ENCODE measurements around the gene SFPQ. TPM values are rescaled to one million over a fixed set of nuclear protein-coding genes. Genes with fewer than 3 reads are reported as not detected.

SFPQ gene
- total RNA-seq, 1 experiment from 2014 or later, result 249 TPM

DNA sequence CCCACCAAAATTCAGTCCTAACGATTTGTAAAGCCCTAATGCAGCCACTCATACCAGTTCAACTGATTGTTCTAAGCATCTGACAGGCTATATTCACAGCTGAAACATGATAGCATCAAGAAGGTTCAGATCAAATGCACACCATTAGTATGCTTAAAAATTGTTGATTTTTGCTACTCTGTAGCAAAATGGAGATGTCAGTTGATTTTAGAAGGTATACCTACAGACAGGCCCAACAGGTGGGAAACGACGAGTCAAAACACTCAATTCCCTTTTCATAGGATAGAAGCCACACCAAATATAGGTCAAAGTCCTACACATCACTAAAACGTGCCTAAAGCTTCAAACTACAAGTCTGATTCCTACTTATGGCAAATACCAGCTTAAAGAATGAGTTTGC lies 6.7 kb downstream of the SFPQ start:
- no TSS peak for BruUV-seq (replicated peaks)
- no peak for TF ChIP-seq CTCF (conservative IDR thresholded peaks at IDR 0.05; ENCODE audit: low read depth, low read length)
- TF ChIP-seq EZH2phosphoT487 (IDR thresholded peaks at IDR 0.05; ENCODE audit: borderline replicate concordance, low read length), result no peak
- no peak for TF ChIP-seq EZH2 (IDR thresholded peaks at IDR 0.05; ENCODE audit: low read length, unreplicated experiment)
- Histone ChIP-seq H3K9me3 (ENCODE audit: low read length) (no peaks in the 10 kb centered on the region), H3K9me2 (replicated peaks; ENCODE audit: low read length) (no peaks in the 10 kb centered on the region), H3K79me2 (ENCODE audit: low read length) (peaks cover 100% of the 10 kb centered on the region), H3F3A (ENCODE audit: low read length, unreplicated experiment) (peaks cover 3% of the 10 kb centered on the region), H3K9ac (ENCODE audit: low read length) (no peak overlapping the region), H4K20me1 (ENCODE audit: low read length) (peaks cover 100% of the 10 kb centered on the region), H3K36me3 (ENCODE audit: low read depth, low read length) (peaks cover 99% of the 10 kb centered on the region), H3K4me3 (ENCODE audit: low read length) (no peak overlapping the region), H3K27ac (ENCODE audit: low read length) (no peak overlapping the region), H3K4me2 (ENCODE audit: low read length) (no peak overlapping the region), H2AFZ (ENCODE audit: low read length) (no peak overlapping the region), H3K27me3 (ENCODE audit: low read length) (no peaks in the 10 kb centered on the region), H3K4me1 (ENCODE audit: insufficient read depth, low read length) (0 out of 2 replicates have a peak, but pooled peaks cover 11% of the 10 kb centered on the region)
- ATAC-seq (no peak), DNase-seq (no peak)
- POLR2A ChIA-PET (ENCODE audit: unreplicated experiment), result no interaction called here
- intact Hi-C loops (cut with micrococcal nuclease), result no loop called here
- CTCF ChIA-PET, result no interaction called here

GRCh38 chr1:35185200-35185599 lies 7.7 kb downstream of the SFPQ start:
- CTCF ChIA-PET, result no interaction called here
- H3K27me3 ChIP-seq (ENCODE audit: low read length), result no peaks in the 10 kb centered on the region
- BruUV-seq (replicated peaks), result no TSS peak
- H3K9me2 ChIP-seq (replicated peaks; ENCODE audit: low read length), result no peaks in the 10 kb centered on the region
- H3K79me2 ChIP-seq (ENCODE audit: low read length), result peaks cover 100% of the 10 kb centered on the region
- H3K9me3 ChIP-seq (ENCODE audit: low read length), result no peaks in the 10 kb centered on the region
- TF ChIP-seq EZH2 (IDR thresholded peaks at IDR 0.05; ENCODE audit: low read length, unreplicated experiment), result no peak
- TF ChIP-seq CTCF (conservative IDR thresholded peaks at IDR 0.05; ENCODE audit: low read depth, low read length), result no peak
- TF ChIP-seq EZH2phosphoT487 (IDR thresholded peaks at IDR 0.05; ENCODE audit: borderline replicate concordance, low read length), result no peak
- H3K27ac ChIP-seq (ENCODE audit: low read length), result no peak overlapping the region
- H4K20me1 ChIP-seq (ENCODE audit: low read length), result peaks cover 100% of the 10 kb centered on the region
- POLR2A ChIA-PET (ENCODE audit: unreplicated experiment), result no interaction called here
- H3K4me3 ChIP-seq (ENCODE audit: low read length), result no peak overlapping the region
- intact Hi-C loops (cut with micrococcal nuclease), result no loop called here
- ATAC-seq (no peak), DNase-seq (no peak)
- no peak overlapping the region for H2AFZ ChIP-seq (ENCODE audit: low read length)
- no peak overlapping the region for H3K9ac ChIP-seq (ENCODE audit: low read length)
- H3K36me3 ChIP-seq (ENCODE audit: low read depth, low read length), result peaks cover 99% of the 10 kb centered on the region
- H3F3A ChIP-seq (ENCODE audit: low read length, unreplicated experiment), result peaks cover 10% of the 10 kb centered on the region
- no peak overlapping the region for H3K4me2 ChIP-seq (ENCODE audit: low read length)
- 0 out of 2 replicates have a peak, but pooled peaks cover 11% of the 10 kb centered on the region for H3K4me1 ChIP-seq (ENCODE audit: insufficient read depth, low read length)

- H3K27ac ChIP-seq (ENCODE audit: low read length), result no peak overlapping the region
- BruUV-seq (replicated peaks), result no TSS peak
Measured at GRCh38 chr1:35184495-35185199, 8.3 kb downstream of the SFPQ start.

More at GRCh38 chr1:35184495-35185199, 8.3 kb downstream of the SFPQ start:
- Histone ChIP-seq H3K4me1 (ENCODE audit: insufficient read depth, low read length) (0 out of 2 replicates have a peak, but pooled peaks cover 6% of the 10 kb centered on the region), H3K9me2 (replicated peaks; ENCODE audit: low read length) (no peaks in the 10 kb centered on the region), H3K4me3 (ENCODE audit: low read length) (no peak overlapping the region), H3K9me3 (ENCODE audit: low read length) (no peaks in the 10 kb centered on the region), H3K4me2 (ENCODE audit: low read length) (no peak overlapping the region), H2AFZ (ENCODE audit: low read length) (no peak overlapping the region), H3F3A (ENCODE audit: low read length, unreplicated experiment) (peaks cover 10% of the 10 kb centered on the region), H3K9ac (ENCODE audit: low read length) (no peak overlapping the region), H3K36me3 (ENCODE audit: low read depth, low read length) (peaks cover 99% of the 10 kb centered on the region), H3K27me3 (ENCODE audit: low read length) (no peaks in the 10 kb centered on the region), H3K79me2 (ENCODE audit: low read length) (peaks cover 100% of the 10 kb centered on the region), H4K20me1 (ENCODE audit: low read length) (peaks cover 100% of the 10 kb centered on the region)
- TF ChIP-seq EZH2 (IDR thresholded peaks at IDR 0.05; ENCODE audit: low read length, unreplicated experiment) (no peak), CTCF (conservative IDR thresholded peaks at IDR 0.05; ENCODE audit: low read depth, low read length) (no peak), EZH2phosphoT487 (IDR thresholded peaks at IDR 0.05; ENCODE audit: borderline replicate concordance, low read length) (no peak)
- intact Hi-C loops (cut with micrococcal nuclease), result no loop called here
- no peak for ATAC-seq
- DNase-seq, result no peak
- ChIA-PET POLR2A (ENCODE audit: unreplicated experiment) (no interaction called here), CTCF (no interaction called here)

All from PC-3 (cell line).